ENCODE data around the gene ZFP14.
A peak's percentile ranks its signal among the peaks of the same experiment; 100 is the strongest.

The ZFP14 gene

GRCh38 chr19:36398571-36398970 is 19.6 kb upstream of the ZFP14 start:
- peaks cover 87% of the 10 kb centered on the region for H3K9me3 ChIP-seq (ENCODE audit: control insufficient read depth, low read length)
- H3K36me3 ChIP-seq (ENCODE audit: control insufficient read depth, insufficient read depth, low read length, severe bottlenecking), result peaks cover 91% of the 10 kb centered on the region
- H3K4me3 ChIP-seq (ENCODE audit: low read length), result peak overlapping the region; percentile 27
- no peak for DNase-seq (ENCODE audit: low read depth)
- no peak overlapping the region for H3K9ac ChIP-seq (ENCODE audit: low read length)
- no peaks in the 10 kb centered on the region for H3K4me1 ChIP-seq (ENCODE audit: control insufficient read depth, insufficient read depth, low read length)
- no peaks in the 10 kb centered on the region for H3K27me3 ChIP-seq (replicated peaks; ENCODE audit: control insufficient read depth, insufficient read depth, low read length)

- Histone ChIP-seq H3K9me3 (ENCODE audit: control insufficient read depth, low read length) (peaks cover 96% of the 10 kb centered on the region), H3K9ac (ENCODE audit: low read length) (no peak overlapping the region), H3K4me1 (ENCODE audit: control insufficient read depth, insufficient read depth, low read length) (no peaks in the 10 kb centered on the region), H3K36me3 (ENCODE audit: control insufficient read depth, insufficient read depth, low read length, severe bottlenecking) (peaks cover 69% of the 10 kb centered on the region), H3K4me3 (ENCODE audit: low read length) (peak overlapping the region; percentile 67), H3K27me3 (replicated peaks; ENCODE audit: control insufficient read depth, insufficient read depth, low read length) (no peaks in the 10 kb centered on the region)
- DNase-seq (ENCODE audit: low read depth), result no peak
These were observed 14.1 kb upstream of the ZFP14 start for GRCh38 chr19:36392916-36393673.

- no peaks in the 10 kb centered on the region for H3K9me3 ChIP-seq (ENCODE audit: control insufficient read depth, low read length)
- H3K4me3 ChIP-seq (ENCODE audit: low read length), result peak overlapping the region; percentile 99
These were observed 464 bp upstream of the ZFP14 start for GRCh38 chr19:36379510-36379819.

GRCh38 chr19:36377541-36378178 is 1.3 kb downstream of the ZFP14 start:
- Histone ChIP-seq H3K4me1 (ENCODE audit: control insufficient read depth, insufficient read depth, low read length) (peaks cover 12% of the 10 kb centered on the region), H3K36me3 (ENCODE audit: control insufficient read depth, insufficient read depth, low read length, severe bottlenecking) (no peaks in the 10 kb centered on the region), H3K4me3 (ENCODE audit: low read length) (peak overlapping the region; percentile 99), H3K27me3 (replicated peaks; ENCODE audit: control insufficient read depth, insufficient read depth, low read length) (no peaks in the 10 kb centered on the region), H3K9ac (ENCODE audit: low read length) (peak overlapping the region; percentile 91), H3K9me3 (ENCODE audit: control insufficient read depth, low read length) (no peaks in the 10 kb centered on the region)
- DNase-seq (ENCODE audit: low read depth), result peak; percentile 9

More at GRCh38 chr19:36379510-36379819, 464 bp upstream of the ZFP14 start:
- Histone ChIP-seq H3K9ac (ENCODE audit: low read length) (peak overlapping the region; percentile 91), H3K4me1 (ENCODE audit: control insufficient read depth, insufficient read depth, low read length) (peaks cover 12% of the 10 kb centered on the region), H3K27me3 (replicated peaks; ENCODE audit: control insufficient read depth, insufficient read depth, low read length) (no peaks in the 10 kb centered on the region), H3K36me3 (ENCODE audit: control insufficient read depth, insufficient read depth, low read length, severe bottlenecking) (no peaks in the 10 kb centered on the region)
- DNase-seq (ENCODE audit: low read depth), result no peak

- DNase-seq (ENCODE audit: low read depth), result no peak
- H3K9me3 ChIP-seq (ENCODE audit: control insufficient read depth, low read length), result no peaks in the 10 kb centered on the region
These were observed 5.3 kb downstream of the ZFP14 start for GRCh38 chr19:36373638-36374156.

GRCh38 chr19:36371886-36372285 is 7.1 kb downstream of the ZFP14 start:
- Histone ChIP-seq H3K9ac (ENCODE audit: low read length) (no peak overlapping the region), H3K27me3 (replicated peaks; ENCODE audit: control insufficient read depth, insufficient read depth, low read length) (no peaks in the 10 kb centered on the region), H3K4me1 (ENCODE audit: control insufficient read depth, insufficient read depth, low read length) (no peaks in the 10 kb centered on the region), H3K4me3 (ENCODE audit: low read length) (no peak overlapping the region), H3K9me3 (ENCODE audit: control insufficient read depth, low read length) (no peaks in the 10 kb centered on the region), H3K36me3 (ENCODE audit: control insufficient read depth, insufficient read depth, low read length, severe bottlenecking) (peaks cover 10% of the 10 kb centered on the region)
- DNase-seq (ENCODE audit: low read depth), result no peak

More at GRCh38 chr19:36373638-36374156, 5.3 kb downstream of the ZFP14 start:
- H3K4me1 ChIP-seq (ENCODE audit: control insufficient read depth, insufficient read depth, low read length), result peaks cover 9% of the 10 kb centered on the region
- peaks cover 3% of the 10 kb centered on the region for H3K36me3 ChIP-seq (ENCODE audit: control insufficient read depth, insufficient read depth, low read length, severe bottlenecking)
- no peak overlapping the region for H3K4me3 ChIP-seq (ENCODE audit: low read length)
- no peak overlapping the region for H3K9ac ChIP-seq (ENCODE audit: low read length)
- no peaks in the 10 kb centered on the region for H3K27me3 ChIP-seq (replicated peaks; ENCODE audit: control insufficient read depth, insufficient read depth, low read length)

GRCh38 chr19:36363845-36364244 is 15.2 kb downstream of the ZFP14 start:
- H3K9ac ChIP-seq (ENCODE audit: low read length), result no peak overlapping the region
- DNase-seq (ENCODE audit: low read depth), result no peak
- H3K9me3 ChIP-seq (ENCODE audit: control insufficient read depth, low read length), result no peaks in the 10 kb centered on the region
- no peaks in the 10 kb centered on the region for H3K27me3 ChIP-seq (replicated peaks; ENCODE audit: control insufficient read depth, insufficient read depth, low read length)
- H3K4me3 ChIP-seq (ENCODE audit: low read length), result no peak overlapping the region
- peaks cover 59% of the 10 kb centered on the region for H3K36me3 ChIP-seq (ENCODE audit: control insufficient read depth, insufficient read depth, low read length, severe bottlenecking)
- no peaks in the 10 kb centered on the region for H3K4me1 ChIP-seq (ENCODE audit: control insufficient read depth, insufficient read depth, low read length)

GRCh38 chr19:36340786-36341372 is 38.1 kb downstream of the ZFP14 start:
- DNase-seq (ENCODE audit: low read depth), result no peak
- Histone ChIP-seq H3K4me3 (ENCODE audit: low read length) (peak overlapping the region; percentile 64), H3K9ac (ENCODE audit: low read length) (no peak overlapping the region), H3K27me3 (replicated peaks; ENCODE audit: control insufficient read depth, insufficient read depth, low read length) (no peaks in the 10 kb centered on the region), H3K9me3 (ENCODE audit: control insufficient read depth, low read length) (peaks cover 88% of the 10 kb centered on the region), H3K36me3 (ENCODE audit: control insufficient read depth, insufficient read depth, low read length, severe bottlenecking) (peaks cover 41% of the 10 kb centered on the region), H3K4me1 (ENCODE audit: control insufficient read depth, insufficient read depth, low read length) (no peaks in the 10 kb centered on the region)

- DNase-seq (ENCODE audit: low read depth), result peak; percentile 98
- Histone ChIP-seq H3K9ac (ENCODE audit: low read length) (peak overlapping the region; percentile 83), H3K27me3 (replicated peaks; ENCODE audit: control insufficient read depth, insufficient read depth, low read length) (no peaks in the 10 kb centered on the region), H3K36me3 (ENCODE audit: control insufficient read depth, insufficient read depth, low read length, severe bottlenecking) (peaks cover 7% of the 10 kb centered on the region), H3K4me3 (ENCODE audit: low read length) (peak overlapping the region; percentile 98), H3K9me3 (ENCODE audit: control insufficient read depth, low read length) (peaks cover 3% of the 10 kb centered on the region), H3K4me1 (ENCODE audit: control insufficient read depth, insufficient read depth, low read length) (peaks cover 4% of the 10 kb centered on the region)
These were observed 47.4 kb downstream of the ZFP14 start for GRCh38 chr19:36331353-36332228.

GRCh38 chr19:36330216-36330615 is 48.8 kb downstream of the ZFP14 start:
- peaks cover 4% of the 10 kb centered on the region for H3K4me1 ChIP-seq (ENCODE audit: control insufficient read depth, insufficient read depth, low read length)
- no peaks in the 10 kb centered on the region for H3K9me3 ChIP-seq (ENCODE audit: control insufficient read depth, low read length)
- DNase-seq (ENCODE audit: low read depth), result no peak
- H3K4me3 ChIP-seq (ENCODE audit: low read length), result no peak overlapping the region
- H3K36me3 ChIP-seq (ENCODE audit: control insufficient read depth, insufficient read depth, low read length, severe bottlenecking), result peaks cover 9% of the 10 kb centered on the region
- H3K9ac ChIP-seq (ENCODE audit: low read length), result no peak overlapping the region
- no peaks in the 10 kb centered on the region for H3K27me3 ChIP-seq (replicated peaks; ENCODE audit: control insufficient read depth, insufficient read depth, low read length)
